H1 (cell line): ENCODE data around the gene SLCO4A1. TPM values are rescaled to one million over a fixed set of nuclear protein-coding genes. Genes with fewer than 3 reads are reported as not detected.

ENCODE experiments used
- CTCF ChIA-PET: fragments of 300-600 bp; sonication (Branson Sonifier 250); formaldehyde crosslinking; loops from one replicate; lab custom pipeline; 2021; ENCODE audit not compliant: partially characterized antibody; lab: Charles Lee
- POLR2A ChIA-PET: fragments of 300-600 bp; sonication (Branson Sonifier 250); formaldehyde crosslinking; loops from one replicate; lab custom pipeline; 2021; ENCODE audit warnings: inconsistent platforms; ENCODE audit not compliant: partially characterized antibody; lab: Charles Lee
- DNase-seq, 2 experiments: peaks; one replicate each; pipeline versions ENCODE4 v3.0.0 to v3.0.0-alpha.2; 2010 to 2022; ENCODE audit warnings: low spot score in 2 of 2, low read depth in 1 of 2, mixed read lengths in 1 of 2
- FAIRE-seq: peaks from 2 replicates; lab custom pipeline; 2011; peaks lifted over from hg19 to GRCh38; lab: Jason Lieb, UNC
- H2AFZ ChIP-seq: 2 replicates; pipeline ENCODE4 v1.8.1; 2012; ENCODE audit warnings: low read length, inconsistent platforms
- H2AK5ac ChIP-seq: 2 replicates; pipeline ENCODE4 v1.6.1; 2013; ENCODE audit warnings: low read depth, low read length
- H2BK120ac ChIP-seq: replicated peaks from 2 replicates; pipeline ENCODE3; 2013; ENCODE audit warnings: low read depth, low read length, inconsistent platforms
- H2BK12ac ChIP-seq: 2 replicates; pipeline ENCODE4 v1.6.1; 2013; ENCODE audit warnings: low read depth, low read length
- H2BK15ac ChIP-seq: 2 replicates; pipeline ENCODE4 v1.6.1; 2013; ENCODE audit warnings: low read length
- H2BK20ac ChIP-seq: 2 replicates; pipeline ENCODE4 v1.6.1; 2013; ENCODE audit warnings: low read length
- H2BK5ac ChIP-seq: 2 replicates; pipeline ENCODE4 v1.6.1; 2013; ENCODE audit warnings: low read depth, low read length
- H3K14ac ChIP-seq: 2 replicates; pipeline ENCODE4 v1.6.1; 2013; ENCODE audit warnings: inconsistent platforms; ENCODE audit not compliant: insufficient read length
- H3K18ac ChIP-seq: 2 replicates; pipeline ENCODE4 v1.6.1; 2013; ENCODE audit warnings: low read length; ENCODE audit errors: extremely low read depth
- H3K23ac ChIP-seq: 2 replicates; pipeline ENCODE4 v1.6.1; 2013; ENCODE audit warnings: inconsistent platforms; ENCODE audit not compliant: insufficient read length
- H3K23me2 ChIP-seq: 2 replicates; pipeline ENCODE4 v1.6.1; 2013; ENCODE audit warnings: low read depth, low read length
- H3K27ac ChIP-seq: 2 replicates; pipeline ENCODE4 v1.6.1; 2011; ENCODE audit warnings: low read depth, low read length, inconsistent platforms
- H3K27me3 ChIP-seq, 4 experiments: replicated peaks in 1 of 4; 1 replicate in 1 of 4; 2 replicates in 3 of 4; pipeline versions ENCODE4 v1.6.1 to v1.8.1; 2011 to 2013; ENCODE audit warnings: low read length in 3 of 4, mild to moderate bottlenecking in 3 of 4, inconsistent platforms in 2 of 4, mixed read lengths in 2 of 4, moderate library complexity in 1 of 4; ENCODE audit not compliant: control insufficient read depth in 3 of 4, insufficient read depth in 3 of 4; ENCODE audit errors: extremely low read depth in 1 of 4
- H3K36me3 ChIP-seq, 4 experiments: 2 replicates each; pipeline versions ENCODE4 v1.6.1 to v1.8.1; 2011 to 2013; ENCODE audit warnings: mild to moderate bottlenecking in 4 of 4, low read length in 3 of 4, moderate library complexity in 2 of 4, control low read depth in 1 of 4, inconsistent platforms in 1 of 4; ENCODE audit not compliant: insufficient read depth in 4 of 4, control insufficient read depth in 2 of 4
- H3K4ac ChIP-seq: replicated peaks from 2 replicates; pipeline ENCODE3; 2013; ENCODE audit warnings: low read length, low read depth, mixed read lengths, inconsistent platforms; ENCODE audit not compliant: insufficient read length
- H3K4me1 ChIP-seq, 4 experiments: replicated peaks in 1 of 4; 1 replicate in 1 of 4; 2 replicates in 3 of 4; pipeline versions ENCODE4 v1.6.1 to v1.8.1; 2011 to 2013; ENCODE audit warnings: low read length in 3 of 4, inconsistent platforms in 2 of 4, mixed read lengths in 1 of 4; ENCODE audit not compliant: insufficient read depth in 4 of 4, control insufficient read depth in 3 of 4
- H3K4me2 ChIP-seq, 2 experiments: 2 replicates each; pipeline versions ENCODE4 v1.6.1 to v1.8.1; 2011 to 2013; ENCODE audit warnings: low read depth in 2 of 2, low read length in 2 of 2, control low read depth in 1 of 2, inconsistent platforms in 1 of 2, mild to moderate bottlenecking in 1 of 2; ENCODE audit not compliant: insufficient read depth in 1 of 2
- H3K4me3 ChIP-seq, 4 experiments: fragments of 200-600, 300-600 bp in 1 of 4; sonication (generic), shearing (Covaris generic), sonication (Bioruptor Twin) in 1 of 4; 2 replicates each; pipeline versions ENCODE4 v1.5.1 to v1.8.1; 2011 to 2016; ENCODE audit warnings: low read length in 4 of 4, low read depth in 3 of 4, control low read depth in 2 of 4, inconsistent platforms in 2 of 4, mild to moderate bottlenecking in 2 of 4, mixed read lengths in 1 of 4, moderate library complexity in 1 of 4; ENCODE audit not compliant: insufficient read depth in 2 of 4; ENCODE audit errors: extremely low read depth in 1 of 4
- H3K56ac ChIP-seq: replicated peaks from 2 replicates; pipeline ENCODE3; 2013; ENCODE audit warnings: low read depth, mild to moderate bottlenecking, mixed read lengths, low read length, inconsistent platforms; ENCODE audit not compliant: insufficient read length
- H3K79me1 ChIP-seq: 2 replicates; pipeline ENCODE4 v1.6.1; 2013; ENCODE audit warnings: low read depth, low read length, control low read depth
- H3K79me2 ChIP-seq, 2 experiments: 2 replicates each; pipeline versions ENCODE4 v1.6.1 to v1.8.1; 2012 to 2013; ENCODE audit warnings: low read length in 2 of 2, mild to moderate bottlenecking in 2 of 2, inconsistent platforms in 1 of 2; ENCODE audit not compliant: insufficient read depth in 2 of 2, control insufficient read depth in 1 of 2
- H3K9ac ChIP-seq, 4 experiments: replicated peaks in 1 of 4; 1 replicate in 1 of 4; 2 replicates in 3 of 4; pipeline versions ENCODE4 v1.6.1 to v1.8.1; 2011 to 2013; ENCODE audit warnings: low read depth in 3 of 4, low read length in 3 of 4, control low read depth in 2 of 4, mild to moderate bottlenecking in 2 of 4, moderate library complexity in 2 of 4, inconsistent platforms in 1 of 4; ENCODE audit errors: extremely low read depth in 1 of 4
- H3K9me3 ChIP-seq, 2 experiments: 2 replicates each; pipeline versions ENCODE4 v1.6.1 to v1.8.1; 2012 to 2013; ENCODE audit warnings: mild to moderate bottlenecking in 2 of 2, moderate library complexity in 2 of 2, control low read depth in 1 of 2, inconsistent platforms in 1 of 2, low read depth in 1 of 2, low read length in 1 of 2, mixed read lengths in 1 of 2; ENCODE audit not compliant: insufficient read depth in 2 of 2
- H4K20me1 ChIP-seq, 2 experiments: replicated peaks in 1 of 2; 2 replicates each; pipeline versions ENCODE3 to v1.8.1; 2011 to 2013; ENCODE audit warnings: inconsistent platforms in 2 of 2, low read length in 2 of 2, mild to moderate bottlenecking in 1 of 2; ENCODE audit not compliant: insufficient read depth in 2 of 2, control insufficient read depth in 1 of 2
- H4K5ac ChIP-seq: 2 replicates; pipeline ENCODE4 v1.6.1; 2013; ENCODE audit warnings: low read length, low read depth, mixed read lengths, inconsistent platforms; ENCODE audit not compliant: insufficient read length
- H4K8ac ChIP-seq: 2 replicates; pipeline ENCODE4 v1.8.0; 2013; ENCODE audit warnings: mild to moderate bottlenecking, moderate library complexity, low read length, inconsistent platforms; ENCODE audit not compliant: insufficient read depth; ENCODE audit errors: extremely low read depth
- H4K91ac ChIP-seq: replicated peaks from 2 replicates; pipeline ENCODE3; 2013; ENCODE audit warnings: low read length, mixed read lengths, inconsistent platforms; ENCODE audit not compliant: insufficient read length
- BCL11A ChIP-seq, 2 experiments: IDR thresholded peaks; one replicate each; pipeline ENCODE4 v1.6.1; 2011; ENCODE audit warnings: low read depth in 2 of 2, low read length in 2 of 2, mild to moderate bottlenecking in 2 of 2
- CTBP2 ChIP-seq: IDR thresholded peaks from 2 replicates; pipeline ENCODE4 v1.7.0; 2011; ENCODE audit warnings: borderline replicate concordance, mild to moderate bottlenecking, moderate library complexity, mixed read lengths, low read length; ENCODE audit not compliant: insufficient read depth, insufficient read length
- FOSL1 ChIP-seq: IDR thresholded peaks from 2 replicates; pipeline ENCODE4 v1.6.1; 2011; ENCODE audit warnings: mild to moderate bottlenecking, low read depth, low read length, moderate library complexity; ENCODE audit not compliant: insufficient read depth
- POLR2A ChIP-seq, 2 experiments: IDR thresholded peaks; 1 replicate in 1 of 2; 2 replicates in 1 of 2; pipeline ENCODE4 v1.6.1; 2011; ENCODE audit warnings: low read depth in 2 of 2, low read length in 2 of 2, mild to moderate bottlenecking in 2 of 2; ENCODE audit errors: control extremely low read depth in 1 of 2
- RAD21 ChIP-seq, 2 experiments: IDR thresholded peaks in 1 of 2; conservative IDR thresholded peaks in 1 of 2; 2 replicates each; pipeline ENCODE4 v1.6.1; 2011; ENCODE audit warnings: low read depth in 2 of 2, low read length in 2 of 2, improper control_type of control experiment in 1 of 2, inconsistent platforms in 1 of 2, mild to moderate bottlenecking in 1 of 2, moderate library complexity in 1 of 2
- RNF2 ChIP-seq: fragments of 200-900, 300-1000 bp; sonication (generic); IDR thresholded peaks from 2 replicates; pipeline ENCODE4 v1.7.1; 2016; ENCODE audit warnings: borderline replicate concordance, low read depth, mild to moderate bottlenecking, antibody characterized with exemption, low read length; ENCODE audit not compliant: poor library complexity, severe bottlenecking; ENCODE audit errors: missing control alignments
- SAP30 ChIP-seq: fragments of 300-600 bp; sonication (generic); IDR thresholded peaks from 2 replicates; pipeline ENCODE4 v1.7.1; 2012; ENCODE audit warnings: low read length, moderate library complexity, mild to moderate bottlenecking, inconsistent platforms; ENCODE audit not compliant: insufficient read depth, insufficient replicate concordance
- SP1 ChIP-seq: IDR thresholded peaks from 2 replicates; pipeline ENCODE4 v1.6.1; 2011; ENCODE audit warnings: low read depth, low read length
- SUZ12 ChIP-seq: fragments of 200-600 bp; sonication (generic); IDR thresholded peaks from 2 replicates; pipeline ENCODE4 v1.6.1; 2012; ENCODE audit warnings: mild to moderate bottlenecking, inconsistent platforms, low read length, moderate library complexity, mixed read lengths
- WGBS, 2 experiments: shearing (Covaris generic) in 1 of 2; methylation state at CpG; one replicate each; pipeline versions ENCODE4 v1.1.6 to v1.1.7; 2013 to 2015; ENCODE audit warnings: low lambda C conversion rate in 2 of 2, mixed read lengths in 2 of 2, inconsistent platforms in 1 of 2, low coverage in 1 of 2, missing lambda C conversion rate in 1 of 2; ENCODE audit not compliant: insufficient replicate concordance in 2 of 2, insufficient coverage in 1 of 2, insufficient read length in 1 of 2; ENCODE audit errors: extremely low coverage in 1 of 2, missing lambda C conversion rate in 1 of 2; 5-methylcytosine and 5-hydroxymethylcytosine counted together
- polyA plus RNA-seq, 7 experiments: library from polyadenylated mRNA; depleted of rRNA in 3 of 7; stranded (reverse) in 5 of 7; unstranded in 2 of 7; fragments of >200 nt in 5 of 7; fragments of 200-250 nt in 2 of 7; gene quantifications; 1 replicate in 5 of 7; 2 replicates in 1 of 7; 4 replicates in 1 of 7; pipeline versions ENCODE4 v1.2.1 to v1.2.3, GENCODE V29; 2011 to 2013; ENCODE audit warnings: missing spikeins in 2 of 7, mixed read lengths in 2 of 7
- total RNA-seq: library from RNA; stranded (reverse); fragmentation: NEBNext Ultra II Directional; extraction: Animal tissue kit (Norgen Biotek cat#: 25700); gene quantifications from 2 replicates; pipeline ENCODE4 v1.2.1, GENCODE V29; 2021
- TF ChIP-seq, protein P1 (sequence below): IDR thresholded peaks from 2 replicates; pipeline ENCODE4 v1.6.1; 2012; ENCODE audit warnings: inconsistent platforms

The SLCO4A1 gene
- total and polyA plus RNA-seq, 2 of the 8 experiments (the other 6 are each of a cell fraction or from before 2014, with no cell fraction given): 10.5 to 18.5 TPM

DNA sequence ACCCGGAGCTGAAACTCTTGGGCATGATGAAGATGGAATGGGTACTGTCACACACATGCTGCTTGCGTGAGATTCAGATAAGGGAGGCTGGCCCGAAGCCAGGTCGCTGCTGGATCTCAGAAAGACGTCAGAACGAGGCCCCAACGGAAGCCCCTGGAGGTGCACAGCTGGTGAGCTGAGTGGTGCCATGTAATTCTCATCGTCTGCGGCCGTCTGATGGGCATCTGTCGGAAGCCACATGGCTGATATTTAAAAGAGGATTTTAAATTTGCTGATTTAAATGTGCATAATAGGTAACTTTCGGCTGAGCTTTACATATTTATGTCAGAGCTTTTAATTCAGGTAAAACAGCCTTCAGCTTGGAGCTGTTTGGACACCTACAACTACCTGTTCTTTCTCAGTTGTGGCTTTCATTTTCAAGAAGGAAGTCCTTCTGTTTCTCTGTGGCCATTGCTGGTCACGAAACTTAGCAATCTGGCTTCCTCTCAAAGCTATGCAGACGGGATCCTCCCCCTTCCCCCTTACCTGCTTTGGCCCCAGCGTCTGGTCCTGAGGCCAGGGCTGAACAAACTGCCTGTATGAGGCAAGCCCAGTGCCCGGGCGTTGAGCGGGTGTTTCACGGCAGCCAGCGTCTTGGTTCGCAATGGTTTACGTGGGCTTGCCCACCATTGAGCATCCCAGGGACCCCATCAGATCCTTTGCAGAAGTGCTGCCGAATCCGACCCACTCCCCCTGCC, 9.2 kb downstream of the SLCO4A1 start:
- Histone ChIP-seq H3K14ac (no peak overlapping the region), H4K91ac (no peak overlapping the region), H3K36me3 (no peaks in the 10 kb centered on the region), H3K27me3 (no peaks in the 10 kb centered on the region), H2BK15ac (no peak overlapping the region), H2AFZ (no peak overlapping the region), H2BK120ac (no peak overlapping the region), H2AK5ac (0 out of 2 replicates have a peak overlapping the region, but pooled peaks have one; percentile 39), H2BK20ac (no peak overlapping the region), H3K4ac (no peak overlapping the region), H3K18ac (no peak overlapping the region), H4K20me1 (peaks cover 11 to 34% of the 10 kb centered on the region in 2 experiments), H3K4me3 (peak overlapping the region in 1 of 4 experiments; percentile 11; a peak in 1 of 8 replicates), H3K79me1 (peaks cover 18% of the 10 kb centered on the region), H3K23me2 (no peaks in the 10 kb centered on the region), H2BK5ac (no peak overlapping the region), H3K4me2 (peak overlapping the region in 1 of 2 experiments; percentile 11; a peak in 2 of 4 replicates), H4K5ac (no peak overlapping the region), H3K4me1 (peaks cover 0 to 17% (median 9%) of the 10 kb centered on the region in 4 experiments; a peak in 5 of 7 replicates), H4K8ac (no peak overlapping the region), H3K9ac (no peak overlapping the region), H3K23ac (no peak overlapping the region), H2BK12ac (no peak overlapping the region), H3K79me2 (peaks cover 0 to 10% of the 10 kb centered on the region in 2 experiments; a peak in 1 of 4 replicates), H3K27ac (no peak overlapping the region), H3K56ac (no peak overlapping the region), H3K9me3 (no peaks in the 10 kb centered on the region)
- DNase-seq (peak in 1 of 2 experiments; percentile 57), FAIRE-seq (no peak)
- POLR2A ChIA-PET: interaction anchor here (0.8 to 1.4 kb wide), 2 partner anchors 9 to 280 kb away, joined by 3 to 4 read pairs; partner anchors contain the start of gene SLCO4A1
- CTCF ChIA-PET: interaction anchor here (0.8 to 2.3 kb wide), 7 partner anchors 9 to 157 kb away, joined by 3 to 11 read pairs (median 4); partner anchors contain the start of gene SLCO4A1
- 72% methylated on average over 18 of the region's 24 CpGs; no CpG with 5 or more reads in 1 of the 2 experiments for WGBS, 2 experiments
- TF ChIP-seq SUZ12 (no peak), SP1 (no peak), SAP30 (no peak), CTBP2 (no peak), RAD21 (IDR thresholded peaks at IDR 0.05 in 1 of 2, conservative IDR thresholded peaks at IDR 0.05 in 1 of 2; ENCODE audit: low read depth in 2 of 2, low read length in 2 of 2) (no peak), POLR2A (IDR thresholded peaks at IDR 0.05; ENCODE audit: control extremely low read depth in 1 of 2, low read depth in 2 of 2, low read length in 2 of 2) (no peak), RNF2 (no peak), FOSL1 (no peak), BCL11A (IDR thresholded peaks at IDR 0.05; ENCODE audit: low read depth in 2 of 2, low read length in 2 of 2) (no peak)
- TF ChIP-seq, protein P1, sequence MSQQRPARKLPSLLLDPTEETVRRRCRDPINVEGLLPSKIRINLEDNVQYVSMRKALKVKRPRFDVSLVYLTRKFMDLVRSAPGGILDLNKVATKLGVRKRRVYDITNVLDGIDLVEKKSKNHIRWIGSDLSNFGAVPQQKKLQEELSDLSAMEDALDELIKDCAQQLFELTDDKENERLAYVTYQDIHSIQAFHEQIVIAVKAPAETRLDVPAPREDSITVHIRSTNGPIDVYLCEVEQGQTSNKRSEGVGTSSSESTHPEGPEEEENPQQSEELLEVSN: no peak
